H1 (cell line): Measurements from ENCODE around the gene C15orf62. TPM values are rescaled to one million over a fixed set of nuclear protein-coding genes. Genes with fewer than 3 reads are reported as not detected.

Source experiments
- CTCF ChIA-PET: fragments of 300-600 bp; sonication (Branson Sonifier 250); formaldehyde crosslinking; loops from one replicate; lab custom pipeline; 2021; ENCODE audit not compliant: partially characterized antibody; lab: Charles Lee
- POLR2A ChIA-PET: fragments of 300-600 bp; sonication (Branson Sonifier 250); formaldehyde crosslinking; loops from one replicate; lab custom pipeline; 2021; ENCODE audit warnings: inconsistent platforms; ENCODE audit not compliant: partially characterized antibody; lab: Charles Lee
- DNase-seq, 2 experiments: peaks; one replicate each; pipeline versions ENCODE4 v3.0.0 to v3.0.0-alpha.2; 2010 to 2022; ENCODE audit warnings: low spot score in 2 of 2, low read depth in 1 of 2, mixed read lengths in 1 of 2
- FAIRE-seq: peaks from 2 replicates; lab custom pipeline; 2011; peaks lifted over from hg19 to GRCh38; lab: Jason Lieb, UNC
- H2AFZ ChIP-seq: 2 replicates; pipeline ENCODE4 v1.8.1; 2012; ENCODE audit warnings: low read length, inconsistent platforms
- H2AK5ac ChIP-seq: 2 replicates; pipeline ENCODE4 v1.6.1; 2013; ENCODE audit warnings: low read depth, low read length
- H2BK120ac ChIP-seq: replicated peaks from 2 replicates; pipeline ENCODE3; 2013; ENCODE audit warnings: low read depth, low read length, inconsistent platforms
- H2BK12ac ChIP-seq: 2 replicates; pipeline ENCODE4 v1.6.1; 2013; ENCODE audit warnings: low read depth, low read length
- H2BK15ac ChIP-seq: 2 replicates; pipeline ENCODE4 v1.6.1; 2013; ENCODE audit warnings: low read length
- H2BK20ac ChIP-seq: 2 replicates; pipeline ENCODE4 v1.6.1; 2013; ENCODE audit warnings: low read length
- H2BK5ac ChIP-seq: 2 replicates; pipeline ENCODE4 v1.6.1; 2013; ENCODE audit warnings: low read depth, low read length
- H3K14ac ChIP-seq: 2 replicates; pipeline ENCODE4 v1.6.1; 2013; ENCODE audit warnings: inconsistent platforms; ENCODE audit not compliant: insufficient read length
- H3K18ac ChIP-seq: 2 replicates; pipeline ENCODE4 v1.6.1; 2013; ENCODE audit warnings: low read length; ENCODE audit errors: extremely low read depth
- H3K23ac ChIP-seq: 2 replicates; pipeline ENCODE4 v1.6.1; 2013; ENCODE audit warnings: inconsistent platforms; ENCODE audit not compliant: insufficient read length
- H3K23me2 ChIP-seq: 2 replicates; pipeline ENCODE4 v1.6.1; 2013; ENCODE audit warnings: low read depth, low read length
- H3K27ac ChIP-seq: 2 replicates; pipeline ENCODE4 v1.6.1; 2011; ENCODE audit warnings: low read depth, low read length, inconsistent platforms
- H3K27me3 ChIP-seq, 4 experiments: replicated peaks in 1 of 4; 1 replicate in 1 of 4; 2 replicates in 3 of 4; pipeline versions ENCODE4 v1.6.1 to v1.8.1; 2011 to 2013; ENCODE audit warnings: low read length in 3 of 4, mild to moderate bottlenecking in 3 of 4, inconsistent platforms in 2 of 4, mixed read lengths in 2 of 4, moderate library complexity in 1 of 4; ENCODE audit not compliant: control insufficient read depth in 3 of 4, insufficient read depth in 3 of 4; ENCODE audit errors: extremely low read depth in 1 of 4
- H3K36me3 ChIP-seq, 4 experiments: 2 replicates each; pipeline versions ENCODE4 v1.6.1 to v1.8.1; 2011 to 2013; ENCODE audit warnings: mild to moderate bottlenecking in 4 of 4, low read length in 3 of 4, moderate library complexity in 2 of 4, control low read depth in 1 of 4, inconsistent platforms in 1 of 4; ENCODE audit not compliant: insufficient read depth in 4 of 4, control insufficient read depth in 2 of 4
- H3K4ac ChIP-seq: replicated peaks from 2 replicates; pipeline ENCODE3; 2013; ENCODE audit warnings: low read length, low read depth, mixed read lengths, inconsistent platforms; ENCODE audit not compliant: insufficient read length
- H3K4me1 ChIP-seq, 4 experiments: replicated peaks in 1 of 4; 1 replicate in 1 of 4; 2 replicates in 3 of 4; pipeline versions ENCODE4 v1.6.1 to v1.8.1; 2011 to 2013; ENCODE audit warnings: low read length in 3 of 4, inconsistent platforms in 2 of 4, mixed read lengths in 1 of 4; ENCODE audit not compliant: insufficient read depth in 4 of 4, control insufficient read depth in 3 of 4
- H3K4me2 ChIP-seq, 2 experiments: 2 replicates each; pipeline versions ENCODE4 v1.6.1 to v1.8.1; 2011 to 2013; ENCODE audit warnings: low read depth in 2 of 2, low read length in 2 of 2, control low read depth in 1 of 2, inconsistent platforms in 1 of 2, mild to moderate bottlenecking in 1 of 2; ENCODE audit not compliant: insufficient read depth in 1 of 2
- H3K4me3 ChIP-seq, 4 experiments: fragments of 200-600, 300-600 bp in 1 of 4; sonication (generic), shearing (Covaris generic), sonication (Bioruptor Twin) in 1 of 4; 2 replicates each; pipeline versions ENCODE4 v1.5.1 to v1.8.1; 2011 to 2016; ENCODE audit warnings: low read length in 4 of 4, low read depth in 3 of 4, control low read depth in 2 of 4, inconsistent platforms in 2 of 4, mild to moderate bottlenecking in 2 of 4, mixed read lengths in 1 of 4, moderate library complexity in 1 of 4; ENCODE audit not compliant: insufficient read depth in 2 of 4; ENCODE audit errors: extremely low read depth in 1 of 4
- H3K56ac ChIP-seq: replicated peaks from 2 replicates; pipeline ENCODE3; 2013; ENCODE audit warnings: low read depth, mild to moderate bottlenecking, mixed read lengths, low read length, inconsistent platforms; ENCODE audit not compliant: insufficient read length
- H3K79me1 ChIP-seq: 2 replicates; pipeline ENCODE4 v1.6.1; 2013; ENCODE audit warnings: low read depth, low read length, control low read depth
- H3K79me2 ChIP-seq, 2 experiments: 2 replicates each; pipeline versions ENCODE4 v1.6.1 to v1.8.1; 2012 to 2013; ENCODE audit warnings: low read length in 2 of 2, mild to moderate bottlenecking in 2 of 2, inconsistent platforms in 1 of 2; ENCODE audit not compliant: insufficient read depth in 2 of 2, control insufficient read depth in 1 of 2
- H3K9ac ChIP-seq, 4 experiments: replicated peaks in 1 of 4; 1 replicate in 1 of 4; 2 replicates in 3 of 4; pipeline versions ENCODE4 v1.6.1 to v1.8.1; 2011 to 2013; ENCODE audit warnings: low read depth in 3 of 4, low read length in 3 of 4, control low read depth in 2 of 4, mild to moderate bottlenecking in 2 of 4, moderate library complexity in 2 of 4, inconsistent platforms in 1 of 4; ENCODE audit errors: extremely low read depth in 1 of 4
- H3K9me3 ChIP-seq, 2 experiments: 2 replicates each; pipeline versions ENCODE4 v1.6.1 to v1.8.1; 2012 to 2013; ENCODE audit warnings: mild to moderate bottlenecking in 2 of 2, moderate library complexity in 2 of 2, control low read depth in 1 of 2, inconsistent platforms in 1 of 2, low read depth in 1 of 2, low read length in 1 of 2, mixed read lengths in 1 of 2; ENCODE audit not compliant: insufficient read depth in 2 of 2
- H4K20me1 ChIP-seq, 2 experiments: replicated peaks in 1 of 2; 2 replicates each; pipeline versions ENCODE3 to v1.8.1; 2011 to 2013; ENCODE audit warnings: inconsistent platforms in 2 of 2, low read length in 2 of 2, mild to moderate bottlenecking in 1 of 2; ENCODE audit not compliant: insufficient read depth in 2 of 2, control insufficient read depth in 1 of 2
- H4K5ac ChIP-seq: 2 replicates; pipeline ENCODE4 v1.6.1; 2013; ENCODE audit warnings: low read length, low read depth, mixed read lengths, inconsistent platforms; ENCODE audit not compliant: insufficient read length
- H4K8ac ChIP-seq: 2 replicates; pipeline ENCODE4 v1.8.0; 2013; ENCODE audit warnings: mild to moderate bottlenecking, moderate library complexity, low read length, inconsistent platforms; ENCODE audit not compliant: insufficient read depth; ENCODE audit errors: extremely low read depth
- H4K91ac ChIP-seq: replicated peaks from 2 replicates; pipeline ENCODE3; 2013; ENCODE audit warnings: low read length, mixed read lengths, inconsistent platforms; ENCODE audit not compliant: insufficient read length
- BCL11A ChIP-seq, 2 experiments: IDR thresholded peaks; one replicate each; pipeline ENCODE4 v1.6.1; 2011; ENCODE audit warnings: low read depth in 2 of 2, low read length in 2 of 2, mild to moderate bottlenecking in 2 of 2
- BRCA1 ChIP-seq: IDR thresholded peaks from 2 replicates; pipeline ENCODE4 v1.6.1; 2012; ENCODE audit warnings: low read depth, low read length, improper control_type of control experiment
- CBX5 ChIP-seq: fragments of 300-800, 300-1000 bp; sonication (generic); IDR thresholded peaks from 2 replicates; pipeline ENCODE4 v1.7.1; 2016; ENCODE audit warnings: antibody characterized with exemption, low read length, low read depth
- GTF2F1 ChIP-seq: IDR thresholded peaks from 2 replicates; pipeline ENCODE4 v1.6.1; 2012; ENCODE audit warnings: low read depth, low read length, improper control_type of control experiment, borderline replicate concordance
- KDM4A ChIP-seq: IDR thresholded peaks from one replicate; pipeline ENCODE4 v1.7.1; 2012; ENCODE audit warnings: low read depth, mild to moderate bottlenecking, moderate library complexity, low read length, inconsistent platforms; ENCODE audit not compliant: severe bottlenecking
- NANOG ChIP-seq: IDR thresholded peaks from 2 replicates; pipeline ENCODE4 v1.6.1; 2011; ENCODE audit warnings: low read length, low read depth, mild to moderate bottlenecking, inconsistent platforms; ENCODE audit not compliant: insufficient read depth, poor library complexity, severe bottlenecking
- NRF1 ChIP-seq: IDR thresholded peaks from 2 replicates; pipeline ENCODE4 v1.6.1; 2011; ENCODE audit warnings: mild to moderate bottlenecking, low read depth, low read length, improper control_type of control experiment
- POLR2A ChIP-seq, 2 experiments: IDR thresholded peaks; 1 replicate in 1 of 2; 2 replicates in 1 of 2; pipeline ENCODE4 v1.6.1; 2011; ENCODE audit warnings: low read depth in 2 of 2, low read length in 2 of 2, mild to moderate bottlenecking in 2 of 2; ENCODE audit errors: control extremely low read depth in 1 of 2
- POLR2AphosphoS5 ChIP-seq: IDR thresholded peaks from 2 replicates; pipeline ENCODE4 v1.6.1; 2011; ENCODE audit warnings: low read depth, low read length
- RXRA ChIP-seq: IDR thresholded peaks from 2 replicates; pipeline ENCODE4 v1.6.1; 2011; ENCODE audit warnings: low read depth, mild to moderate bottlenecking, low read length, moderate library complexity; ENCODE audit not compliant: insufficient read depth
- SP4 ChIP-seq: IDR thresholded peaks from 2 replicates; pipeline ENCODE4 v1.6.1; 2012; ENCODE audit warnings: low read length, inconsistent platforms
- TBP ChIP-seq: IDR thresholded peaks from 2 replicates; pipeline ENCODE4 v1.6.1; 2011; ENCODE audit warnings: low read depth, low read length, improper control_type of control experiment
- WGBS, 2 experiments: shearing (Covaris generic) in 1 of 2; methylation state at CpG; one replicate each; pipeline versions ENCODE4 v1.1.6 to v1.1.7; 2013 to 2015; ENCODE audit warnings: low lambda C conversion rate in 2 of 2, mixed read lengths in 2 of 2, inconsistent platforms in 1 of 2, low coverage in 1 of 2, missing lambda C conversion rate in 1 of 2; ENCODE audit not compliant: insufficient replicate concordance in 2 of 2, insufficient coverage in 1 of 2, insufficient read length in 1 of 2; ENCODE audit errors: extremely low coverage in 1 of 2, missing lambda C conversion rate in 1 of 2; 5-methylcytosine and 5-hydroxymethylcytosine counted together
- polyA plus RNA-seq, 7 experiments: library from polyadenylated mRNA; depleted of rRNA in 3 of 7; stranded (reverse) in 5 of 7; unstranded in 2 of 7; fragments of >200 nt in 5 of 7; fragments of 200-250 nt in 2 of 7; gene quantifications; 1 replicate in 5 of 7; 2 replicates in 1 of 7; 4 replicates in 1 of 7; pipeline versions ENCODE4 v1.2.1 to v1.2.3, GENCODE V29; 2011 to 2013; ENCODE audit warnings: missing spikeins in 2 of 7, mixed read lengths in 2 of 7
- total RNA-seq: library from RNA; stranded (reverse); fragmentation: NEBNext Ultra II Directional; extraction: Animal tissue kit (Norgen Biotek cat#: 25700); gene quantifications from 2 replicates; pipeline ENCODE4 v1.2.1, GENCODE V29; 2021
- TF ChIP-seq, protein P1 (sequence below): IDR thresholded peaks from 2 replicates; pipeline ENCODE4 v1.6.1; 2012; ENCODE audit warnings: inconsistent platforms
- TF ChIP-seq, protein P2 (sequence below): IDR thresholded peaks from 2 replicates; pipeline ENCODE4 v1.6.1; 2012; ENCODE audit warnings: low read length, inconsistent platforms

The C15orf62 gene
- total and polyA plus RNA-seq, 2 of the 8 experiments (the other 6 are each of a cell fraction or from before 2014, with no cell fraction given): 0.06 to 0.56 TPM

DNA sequence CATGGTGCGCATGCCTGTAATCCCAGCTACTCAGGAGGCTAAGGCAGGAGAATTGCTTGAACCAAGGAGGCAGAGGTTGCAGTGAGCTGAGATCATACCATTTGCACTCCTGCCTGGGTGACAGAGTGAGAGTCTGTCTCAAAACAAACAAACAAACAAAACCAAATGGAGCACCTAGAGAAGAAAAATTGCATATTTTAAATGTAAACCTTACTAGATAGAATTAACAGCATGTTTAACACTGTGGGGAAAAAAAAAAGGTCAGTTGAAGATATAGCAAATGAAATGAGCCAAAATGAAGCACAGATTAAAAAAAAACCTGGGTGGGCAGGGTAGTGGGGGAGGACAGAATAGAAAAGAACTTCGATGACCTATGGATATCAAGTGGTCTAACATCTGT lies 51.4 kb downstream of the C15orf62 start:
- Histone ChIP-seq H2AFZ (no peak overlapping the region), H2BK5ac (no peak overlapping the region), H2BK20ac (no peak overlapping the region), H3K36me3 (no peaks in the 10 kb centered on the region), H4K5ac (no peak overlapping the region), H3K56ac (no peak overlapping the region), H3K79me2 (no peaks in the 10 kb centered on the region), H3K23me2 (no peaks in the 10 kb centered on the region), H3K4ac (no peak overlapping the region), H3K4me2 (no peak overlapping the region), H3K4me3 (no peak overlapping the region), H2AK5ac (no peak overlapping the region), H3K14ac (no peak overlapping the region), H3K79me1 (no peaks in the 10 kb centered on the region), H3K23ac (no peak overlapping the region), H3K27ac (no peak overlapping the region), H3K9me3 (no peaks in the 10 kb centered on the region), H4K8ac (no peak overlapping the region), H3K4me1 (no peaks in the 10 kb centered on the region), H2BK120ac (no peak overlapping the region), H2BK15ac (no peak overlapping the region), H3K18ac (no peak overlapping the region), H4K20me1 (no peaks in the 10 kb centered on the region), H2BK12ac (no peak overlapping the region), H4K91ac (no peak overlapping the region), H3K27me3 (no peaks in the 10 kb centered on the region), H3K9ac (no peak overlapping the region)
- DNase-seq (no peak), FAIRE-seq (no peak)
- 88% methylated on average over 2 of the region's 2 CpGs; no CpG with 5 or more reads in 1 of the 2 experiments for WGBS, 2 experiments
- CTCF ChIA-PET: no interaction called here
- POLR2A ChIA-PET: no interaction called here
- TF ChIP-seq RXRA (no peak), POLR2AphosphoS5 (no peak), GTF2F1 (no peak), SP4 (no peak), BCL11A (IDR thresholded peaks at IDR 0.05; ENCODE audit: low read depth in 2 of 2, low read length in 2 of 2) (no peak), POLR2A (IDR thresholded peaks at IDR 0.05; ENCODE audit: control extremely low read depth in 1 of 2, low read depth in 2 of 2, low read length in 2 of 2) (no peak), CBX5 (no peak), NRF1 (no peak), TBP (no peak), KDM4A (no peak), BRCA1 (no peak), NANOG (no peak)
- TF ChIP-seq, protein P1, sequence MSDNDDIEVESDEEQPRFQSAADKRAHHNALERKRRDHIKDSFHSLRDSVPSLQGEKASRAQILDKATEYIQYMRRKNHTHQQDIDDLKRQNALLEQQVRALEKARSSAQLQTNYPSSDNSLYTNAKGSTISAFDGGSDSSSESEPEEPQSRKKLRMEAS: no peak
- TF ChIP-seq, protein P2, sequence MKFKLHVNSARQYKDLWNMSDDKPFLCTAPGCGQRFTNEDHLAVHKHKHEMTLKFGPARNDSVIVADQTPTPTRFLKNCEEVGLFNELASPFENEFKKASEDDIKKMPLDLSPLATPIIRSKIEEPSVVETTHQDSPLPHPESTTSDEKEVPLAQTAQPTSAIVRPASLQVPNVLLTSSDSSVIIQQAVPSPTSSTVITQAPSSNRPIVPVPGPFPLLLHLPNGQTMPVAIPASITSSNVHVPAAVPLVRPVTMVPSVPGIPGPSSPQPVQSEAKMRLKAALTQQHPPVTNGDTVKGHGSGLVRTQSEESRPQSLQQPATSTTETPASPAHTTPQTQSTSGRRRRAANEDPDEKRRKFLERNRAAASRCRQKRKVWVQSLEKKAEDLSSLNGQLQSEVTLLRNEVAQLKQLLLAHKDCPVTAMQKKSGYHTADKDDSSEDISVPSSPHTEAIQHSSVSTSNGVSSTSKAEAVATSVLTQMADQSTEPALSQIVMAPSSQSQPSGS: no peak
